SHP77 treated with DMSO at 0.1 percent for 48 hours (cell line): Measurements from ENCODE around the gene GEN1.
A peak's percentile ranks its signal among the peaks of the same experiment; 100 is the strongest.

Source experiments
- DNase-seq: peaks from one replicate; lab custom pipeline; 2025; lab: John Stamatoyannopoulos, UW

The GEN1 gene

DNA sequence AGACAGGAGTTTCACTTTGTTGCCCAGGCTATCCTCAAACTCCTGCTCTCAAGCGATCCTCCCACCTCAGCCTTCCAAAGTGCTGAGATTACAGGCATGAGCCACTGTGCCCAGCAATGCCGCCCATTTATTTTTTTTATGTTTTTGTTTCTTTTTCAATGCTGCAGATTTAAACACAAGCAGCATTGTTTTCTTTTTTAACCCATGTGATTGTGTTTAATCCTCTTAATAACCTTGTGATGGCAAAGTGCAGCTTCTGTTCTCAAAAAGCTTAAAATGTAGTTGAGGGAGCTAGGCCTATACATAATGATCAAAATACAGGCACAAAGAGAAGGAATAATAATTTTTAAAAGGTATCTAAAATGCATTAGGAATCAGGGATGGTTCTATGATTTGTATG lies 73.8 kb downstream of the GEN1 start:
- DNase-seq = no peak

DNA sequence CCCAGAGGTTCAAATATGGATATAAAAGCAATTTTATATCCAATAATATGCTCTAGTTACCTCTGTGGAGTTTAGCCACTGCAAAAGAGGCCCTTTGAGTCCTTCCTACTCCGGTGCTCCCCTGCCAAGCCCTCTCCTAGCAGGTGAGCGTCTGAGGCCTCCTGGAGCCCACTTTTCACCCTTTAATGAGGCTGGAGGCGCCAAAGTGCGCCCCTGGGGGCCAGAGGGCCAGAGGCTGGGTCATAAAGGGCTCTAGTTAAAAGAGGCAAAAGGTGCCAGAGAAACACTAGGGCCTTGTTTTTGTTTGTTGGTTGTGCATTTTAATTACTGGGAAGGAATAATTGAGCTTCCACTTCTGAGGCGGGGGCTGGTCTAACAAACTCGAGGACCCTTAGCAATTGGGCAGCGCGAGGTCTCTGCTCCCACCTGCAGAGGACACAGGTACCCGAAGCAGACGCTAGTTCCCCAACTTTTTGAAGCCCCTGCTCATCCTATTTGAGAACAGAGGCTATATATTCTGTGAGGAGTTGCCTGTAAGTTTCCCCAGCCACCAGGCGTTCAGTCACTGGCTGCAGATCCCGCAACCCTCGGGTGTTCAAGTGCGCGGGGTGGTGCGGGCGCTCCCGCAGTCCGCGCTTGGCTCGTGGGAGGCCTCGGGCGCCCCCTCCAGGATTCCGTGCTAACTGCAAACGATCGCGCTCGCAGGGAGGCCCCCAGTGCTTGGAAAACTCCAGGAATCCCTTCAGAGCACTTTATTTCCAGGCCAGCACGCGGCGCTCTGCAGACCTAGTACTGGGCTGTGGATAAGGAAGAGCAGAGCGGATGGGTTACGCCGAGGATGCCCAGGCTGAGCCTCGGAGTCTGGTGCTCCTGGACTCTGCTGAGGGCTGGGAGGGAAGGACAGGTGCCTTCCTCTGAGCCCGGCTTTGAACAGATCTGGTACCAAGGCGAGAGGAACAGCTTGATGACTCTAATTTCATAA lies 76.4 kb downstream of the GEN1 start:
- peak; percentile 1 for DNase-seq

DNA sequence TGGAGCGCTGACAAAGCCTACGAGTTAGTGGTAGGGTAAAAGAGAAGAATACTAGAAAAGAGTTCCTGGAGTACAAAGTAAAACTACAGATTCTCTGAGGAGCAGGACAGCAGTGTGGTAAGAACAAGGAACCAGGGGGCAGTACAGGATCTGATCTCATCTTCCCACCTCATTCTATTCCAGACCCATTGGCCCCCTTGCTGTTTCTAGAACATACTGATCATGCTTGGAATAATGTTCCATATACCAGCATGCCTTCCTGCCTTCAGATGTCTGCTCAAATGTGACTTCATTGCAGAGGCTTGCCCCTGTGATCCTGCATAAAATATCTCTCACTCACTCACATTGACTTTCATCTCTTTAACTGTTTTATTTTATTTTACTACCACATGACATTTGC lies 81.6 kb downstream of the GEN1 start:
- DNase-seq = no peak
